ENCODE data around the gene POLDIP3.

- TF ChIP-seq, protein P1, sequence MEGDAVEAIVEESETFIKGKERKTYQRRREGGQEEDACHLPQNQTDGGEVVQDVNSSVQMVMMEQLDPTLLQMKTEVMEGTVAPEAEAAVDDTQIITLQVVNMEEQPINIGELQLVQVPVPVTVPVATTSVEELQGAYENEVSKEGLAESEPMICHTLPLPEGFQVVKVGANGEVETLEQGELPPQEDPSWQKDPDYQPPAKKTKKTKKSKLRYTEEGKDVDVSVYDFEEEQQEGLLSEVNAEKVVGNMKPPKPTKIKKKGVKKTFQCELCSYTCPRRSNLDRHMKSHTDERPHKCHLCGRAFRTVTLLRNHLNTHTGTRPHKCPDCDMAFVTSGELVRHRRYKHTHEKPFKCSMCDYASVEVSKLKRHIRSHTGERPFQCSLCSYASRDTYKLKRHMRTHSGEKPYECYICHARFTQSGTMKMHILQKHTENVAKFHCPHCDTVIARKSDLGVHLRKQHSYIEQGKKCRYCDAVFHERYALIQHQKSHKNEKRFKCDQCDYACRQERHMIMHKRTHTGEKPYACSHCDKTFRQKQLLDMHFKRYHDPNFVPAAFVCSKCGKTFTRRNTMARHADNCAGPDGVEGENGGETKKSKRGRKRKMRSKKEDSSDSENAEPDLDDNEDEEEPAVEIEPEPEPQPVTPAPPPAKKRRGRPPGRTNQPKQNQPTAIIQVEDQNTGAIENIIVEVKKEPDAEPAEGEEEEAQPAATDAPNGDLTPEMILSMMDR (IDR thresholded peaks at IDR 0.05; ENCODE audit: poor library complexity) = no peak
- TF ChIP-seq EZH2phosphoT487 (IDR thresholded peaks at IDR 0.05; ENCODE audit: low read depth, severe bottlenecking, unreplicated experiment) = no peak
These were observed 67.1 kb downstream of the POLDIP3 start for GRCh38 chr22:42547562-42547961.

Measured in hepatocyte (in vitro differentiated cells).